GM10248 (cell line): ENCODE measurements around the gene LRIT1.
"Not testable (repeated sequence)": the region's sequence is repeated elsewhere in the genome, so short reads cannot be mapped to it uniquely, and the experiment has no call there.

Source experiments
- CTCF ChIA-PET: fragments of 300-600 bp; sonication (Branson Sonifier 250); formaldehyde crosslinking; extraction: SDS; loops from one replicate; lab custom pipeline; 2021; ENCODE audit warnings: antibody characterized with exemption; lab: Yijun Ruan, JAX
- POLR2A ChIA-PET: fragments of 350-650 bp; sonication (Branson Sonifier 250); formaldehyde crosslinking; extraction: SDS; loops from one replicate; lab custom pipeline; 2020; ENCODE audit warnings: antibody characterized with exemption; lab: Yijun Ruan, JAX
- DNase-seq: peaks from one replicate; pipeline ENCODE4 v3.0.0; 2012; ENCODE audit errors: extremely low spot score
- CTCF ChIP-seq: IDR thresholded peaks from 2 replicates; pipeline ENCODE4 v1.5.1; 2012; ENCODE audit warnings: mild to moderate bottlenecking, low read depth; ENCODE audit errors: extremely low read depth, missing control alignments, control extremely low read depth

The LRIT1 gene

GRCh38 chr10:84241185-84241790 lies at the start of gene LRIT1:
TSS of gene LRIT1 (minus strand) at chr10:84241546. CDS start at chr10:84241439, 107 bp downstream.
- no peak for DNase-seq
- TF ChIP-seq CTCF: no peak
- POLR2A ChIA-PET: no interaction called here
- CTCF ChIA-PET: interaction anchor here (1.3 to 2.2 kb wide), 2 partner anchors 24 to 39 kb away, joined by 3 to 8 read pairs; no protein-coding TSS in a partner anchor

GRCh38 chr10:84290235-84290634 lies 48.9 kb upstream of the LRIT1 start:
- no peak for TF ChIP-seq CTCF
- no peak for DNase-seq
- ChIA-PET POLR2A (interaction anchor here (0.6 kb wide), 1 partner anchor 223 kb away, joined by 4 read pairs; no protein-coding TSS in a partner anchor), CTCF (interaction anchor here (1.0 to 3.9 kb wide), 5 partner anchors 9 to 247 kb away, joined by 3 to 13 read pairs (median 5); no protein-coding TSS in a partner anchor)

- POLR2A ChIA-PET: interaction anchor here (0.6 kb wide), 1 partner anchor 223 kb away, joined by 4 read pairs; no protein-coding TSS in a partner anchor
- CTCF ChIA-PET: interaction anchor here (0.9 to 3.9 kb wide), 6 partner anchors 9 to 247 kb away, joined by 3 to 13 read pairs (median 5); no protein-coding TSS in a partner anchor
- TF ChIP-seq CTCF: no peak
- DNase-seq: no peak
Observed at GRCh38 chr10:84289521-84290200, 48.3 kb upstream of the LRIT1 start.

- POLR2A ChIA-PET: no interaction called here
- no peak for DNase-seq
- CTCF ChIA-PET: interaction anchor here (1.4 to 1.8 kb wide), 3 partner anchors 21 to 249 kb away, joined by 5 to 8 read pairs (median 6); no protein-coding TSS in a partner anchor
- TF ChIP-seq CTCF: no peak
Observed at GRCh38 chr10:84288151-84288550, 46.8 kb upstream of the LRIT1 start.

GRCh38 chr10:84286695-84287094 lies 45.3 kb upstream of the LRIT1 start:
- ChIA-PET POLR2A (no interaction called here), CTCF (interaction anchor here (1.4 kb wide), 1 partner anchor 19 kb away, joined by 4 read pairs; no protein-coding TSS in a partner anchor)
- TF ChIP-seq CTCF: no peak
- DNase-seq: no peak

- CTCF ChIA-PET: interaction anchor here (1.1 kb wide), 1 partner anchor 257 kb away, joined by 4 read pairs; no protein-coding TSS in a partner anchor
- POLR2A ChIA-PET, DNase-seq: not testable (repeated sequence)
Observed at GRCh38 chr10:84279876-84280475, 38.6 kb upstream of the LRIT1 start.

GRCh38 chr10:84270708-84271107 lies 29.4 kb upstream of the LRIT1 start:
- TF ChIP-seq CTCF: no peak
- no peak for DNase-seq
- POLR2A ChIA-PET: no interaction called here
- CTCF ChIA-PET: interaction anchor here (12.8 kb wide), 1 partner anchor 268 kb away, joined by 326 read pairs; no protein-coding TSS in a partner anchor
